Measurements from ENCODE around the gene GMPPB. TPM values are rescaled to one million over a fixed set of nuclear protein-coding genes. Genes with fewer than 3 reads are reported as not detected.

GMPPB gene
- total and polyA plus RNA-seq, 8 donors: 11.0 to 69.5 (median 13.7) TPM

- ATAC-seq (peak; percentile 25), DNase-seq (no peak)
- no peak for TF ChIP-seq CTCF (IDR thresholded peaks at IDR 0.05)
- H3K4me1 ChIP-seq: peaks cover 7 to 32% of the 10 kb centered on the region in 2 donors
- peak overlapping the region; percentile 86 to 97 for H3K27ac ChIP-seq
- H3K4me3 ChIP-seq: peak overlapping the region; percentile 72 to 97
- peaks cover 0 to 41% of the 10 kb centered on the region in 2 donors for H3K36me3 ChIP-seq
- intact Hi-C loops (cut with DNase I): loop anchor here in 1 of 2 donors (5.0 kb wide), 1 partner anchor 137 kb away; no protein-coding TSS in a partner anchor
- no peaks in the 10 kb centered on the region for H3K9me3 ChIP-seq
- H3K27me3 ChIP-seq: no peaks in the 10 kb centered on the region
Measured at GRCh38 chr3:49674497-49674983, 49.2 kb downstream of the GMPPB start.

GRCh38 chr3:49673715-49674496, 49.8 kb downstream of the GMPPB start, which contains the start of gene APEH:
TSS of gene APEH (plus strand) at chr3:49674351. CDS start at chr3:49674402, 51 bp downstream.
- DNase-seq (peak; percentile 92 to 99 (median 96)), ATAC-seq (peak; percentile 95)
- intact Hi-C loops (cut with DNase I): loop anchor here in 1 of 2 donors (5.0 kb wide), 1 partner anchor 137 kb away; no protein-coding TSS in a partner anchor
- H3K27me3 ChIP-seq: no peaks in the 10 kb centered on the region
- H3K27ac ChIP-seq: peak within 1 kb of the TSS; percentile 86 to 97
- peaks cover 7 to 32% of the 10 kb centered on the region in 2 donors for H3K4me1 ChIP-seq
- no peak for TF ChIP-seq CTCF (IDR thresholded peaks at IDR 0.05)
- no peaks in the 10 kb centered on the region for H3K9me3 ChIP-seq
- H3K4me3 ChIP-seq: peak within 1 kb of the TSS; percentile 72 to 97
- peaks cover 0 to 34% of the 10 kb centered on the region in 2 donors for H3K36me3 ChIP-seq

- intact Hi-C loops (cut with DNase I): loop anchor here in 1 of 2 donors (5.0 kb wide), 1 partner anchor 136 kb away; no protein-coding TSS in a partner anchor
- TF ChIP-seq CTCF (IDR thresholded peaks at IDR 0.05): no peak
- Histone ChIP-seq H3K4me1 (peaks cover 7 to 32% of the 10 kb centered on the region in 2 donors), H3K27me3 (no peaks in the 10 kb centered on the region), H3K36me3 (peaks cover 0 to 27% of the 10 kb centered on the region in 2 donors), H3K4me3 (peak overlapping the region; percentile 72 to 97), H3K27ac (peak overlapping the region; percentile 86 to 97), H3K9me3 (no peaks in the 10 kb centered on the region)
- ATAC-seq: no peak
- DNase-seq: no peak
Measured at GRCh38 chr3:49673121-49673714, 50.5 kb downstream of the GMPPB start.

- Histone ChIP-seq H3K4me3 (no peak overlapping the region), H3K9me3 (no peaks in the 10 kb centered on the region), H3K27me3 (no peaks in the 10 kb centered on the region), H3K27ac (no peak overlapping the region), H3K4me1 (peaks cover 7 to 32% of the 10 kb centered on the region in 2 donors), H3K36me3 (peaks cover 0 to 11% of the 10 kb centered on the region in 2 donors)
- DNase-seq: peak; percentile 43 to 84 (median 70)
- TF ChIP-seq CTCF (IDR thresholded peaks at IDR 0.05): peak; percentile 66 to 81
- intact Hi-C loops (cut with DNase I): loop anchor here in 1 of 2 donors (5.0 kb wide), 1 partner anchor 134 kb away; no protein-coding TSS in a partner anchor
- ATAC-seq: peak; percentile 35
Measured at GRCh38 chr3:49671291-49672288, 52.2 kb downstream of the GMPPB start.

All from left lung (tissue), 10 donors.